ENCODE measurements around the gene TCL1A. TPM values are rescaled to one million over a fixed set of nuclear protein-coding genes. Genes with fewer than 3 reads are reported as not detected.

Gene TCL1A
- total RNA-seq, 1 experiment from 2014 or later, result not detected

DNA sequence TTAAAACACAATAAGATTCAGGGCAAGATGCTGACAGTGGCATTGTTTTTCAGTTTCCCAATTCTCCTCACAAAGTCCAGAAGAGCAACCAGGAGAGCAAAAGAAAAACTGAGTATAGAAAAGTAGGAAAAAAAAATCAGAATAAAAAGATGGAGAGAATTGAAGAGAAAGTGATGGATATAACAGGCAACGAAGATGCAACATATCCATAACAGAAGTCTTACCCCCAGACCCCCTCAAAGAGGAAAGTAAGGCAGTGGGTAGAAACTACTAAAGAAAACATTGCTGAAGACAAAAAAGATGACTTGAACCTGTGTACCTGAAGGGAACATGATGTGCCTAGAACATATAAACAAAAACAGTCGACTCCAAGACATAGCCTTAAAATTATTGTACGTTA, 10.6 kb downstream of the TCL1A start:
- Mint-ChIP-seq H3K4me1 (peaks cover 45 to 50% of the 10 kb centered on the region in 2 experiments), H3K9me3 (peaks cover 0 to 3% of the 10 kb centered on the region in 2 experiments; a peak in 2 of 5 replicates), H3K4me3 (no peak overlapping the region), H3K27me3 (ENCODE audit: low read depth) (peaks cover 92% of the 10 kb centered on the region), H3K36me3 (ENCODE audit: insufficient read depth in 1 of 3, low read depth in 3 of 3) (0 out of 7 replicates have a peak, but pooled peaks cover 0 to 1% (median 0%) of the 10 kb centered on the region in 3 experiments), H3K27ac (no peak overlapping the region; a peak in 1 of 7 replicates)
- H4K20me1 ChIP-seq (ENCODE audit: control insufficient read depth, insufficient read depth, insufficient read length), result no peaks in the 10 kb centered on the region
- H3K27ac ChIP-seq (ENCODE audit: insufficient read length, low read depth, low read length), result no peak overlapping the region
- no peak overlapping the region for H3K4ac ChIP-seq (ENCODE audit: low read depth, low read length)
- DNase-seq, result no peak
- H3K23ac ChIP-seq (ENCODE audit: insufficient read length, low read depth, low read length), result no peak overlapping the region
- no peak overlapping the region for H2BK120ac ChIP-seq (ENCODE audit: low read depth, low read length, poor library complexity, severe bottlenecking)
- WGBS (ENCODE audit: extremely low coverage, insufficient read length, low lambda C conversion rate), result no CpG with 5 or more reads among the region's 3 CpGs
- peaks cover 36% of the 10 kb centered on the region for H3K27me3 ChIP-seq (ENCODE audit: insufficient read depth, low read length)
- H3K79me2 ChIP-seq (ENCODE audit: insufficient read depth, low read length), result no peaks in the 10 kb centered on the region
- TF ChIP-seq, protein P1, sequence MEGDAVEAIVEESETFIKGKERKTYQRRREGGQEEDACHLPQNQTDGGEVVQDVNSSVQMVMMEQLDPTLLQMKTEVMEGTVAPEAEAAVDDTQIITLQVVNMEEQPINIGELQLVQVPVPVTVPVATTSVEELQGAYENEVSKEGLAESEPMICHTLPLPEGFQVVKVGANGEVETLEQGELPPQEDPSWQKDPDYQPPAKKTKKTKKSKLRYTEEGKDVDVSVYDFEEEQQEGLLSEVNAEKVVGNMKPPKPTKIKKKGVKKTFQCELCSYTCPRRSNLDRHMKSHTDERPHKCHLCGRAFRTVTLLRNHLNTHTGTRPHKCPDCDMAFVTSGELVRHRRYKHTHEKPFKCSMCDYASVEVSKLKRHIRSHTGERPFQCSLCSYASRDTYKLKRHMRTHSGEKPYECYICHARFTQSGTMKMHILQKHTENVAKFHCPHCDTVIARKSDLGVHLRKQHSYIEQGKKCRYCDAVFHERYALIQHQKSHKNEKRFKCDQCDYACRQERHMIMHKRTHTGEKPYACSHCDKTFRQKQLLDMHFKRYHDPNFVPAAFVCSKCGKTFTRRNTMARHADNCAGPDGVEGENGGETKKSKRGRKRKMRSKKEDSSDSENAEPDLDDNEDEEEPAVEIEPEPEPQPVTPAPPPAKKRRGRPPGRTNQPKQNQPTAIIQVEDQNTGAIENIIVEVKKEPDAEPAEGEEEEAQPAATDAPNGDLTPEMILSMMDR (conservative IDR thresholded peaks at IDR 0.05), result no peak
- no peak overlapping the region for H2BK5ac ChIP-seq (ENCODE audit: insufficient read length, low read length)
- H3K14ac ChIP-seq (ENCODE audit: insufficient read depth, low read length), result no peak overlapping the region
- H4K8ac ChIP-seq (replicated peaks; ENCODE audit: insufficient read length, low read depth, low read length), result no peak overlapping the region
- no peak overlapping the region for H2BK12ac ChIP-seq (ENCODE audit: insufficient read length, low read depth, low read length)
- no peak overlapping the region for H3K56ac ChIP-seq (ENCODE audit: insufficient read length, low read depth, low read length)
- no peak overlapping the region for H4K5ac ChIP-seq (ENCODE audit: insufficient read length, low read depth, low read length)
- peaks cover 3% of the 10 kb centered on the region; the same call in 1 of the 2 replicates for H3K4me1 ChIP-seq (ENCODE audit: insufficient read depth, low read length)
- no peak overlapping the region for H3K4me2 ChIP-seq (ENCODE audit: insufficient read depth, insufficient read length, low read length)
- H3K9ac ChIP-seq (ENCODE audit: extremely low read depth, insufficient read length, low read length), result no peak overlapping the region
- no peak overlapping the region for H4K91ac ChIP-seq (ENCODE audit: insufficient read length, low read depth, low read length)
- no peak overlapping the region for H2BK15ac ChIP-seq (ENCODE audit: low read depth, low read length)
- no peak overlapping the region for H3K18ac ChIP-seq (ENCODE audit: insufficient read length, low read depth, low read length)
- H3K9me3 ChIP-seq (ENCODE audit: control insufficient read depth, low read depth, low read length), result no peaks in the 10 kb centered on the region
- H3T11ph ChIP-seq (ENCODE audit: low read length), result no peak overlapping the region
- H2AFZ ChIP-seq (ENCODE audit: low read length), result no peak overlapping the region
- H2AK5ac ChIP-seq (ENCODE audit: insufficient read length, low read length), result no peak overlapping the region
- no peak overlapping the region for H2BK20ac ChIP-seq (ENCODE audit: low read depth, low read length, poor library complexity, severe bottlenecking)
- no peaks in the 10 kb centered on the region for H3K79me1 ChIP-seq (ENCODE audit: insufficient read depth, low read depth, low read length, poor library complexity, severe bottlenecking)
- H3K23me2 ChIP-seq (ENCODE audit: insufficient read length, low read depth, low read length, poor library complexity, severe bottlenecking), result no peaks in the 10 kb centered on the region

Data from H9 (cell line).